Measurements from ENCODE around the gene POC1A. TPM values are rescaled to one million over a fixed set of nuclear protein-coding genes. Genes with fewer than 3 reads are reported as not detected.

POC1A gene
- total and polyA plus RNA-seq, 2 of the 4 experiments (the other 2 are of a cell fraction): 10.6 to 11.5 TPM

DNA sequence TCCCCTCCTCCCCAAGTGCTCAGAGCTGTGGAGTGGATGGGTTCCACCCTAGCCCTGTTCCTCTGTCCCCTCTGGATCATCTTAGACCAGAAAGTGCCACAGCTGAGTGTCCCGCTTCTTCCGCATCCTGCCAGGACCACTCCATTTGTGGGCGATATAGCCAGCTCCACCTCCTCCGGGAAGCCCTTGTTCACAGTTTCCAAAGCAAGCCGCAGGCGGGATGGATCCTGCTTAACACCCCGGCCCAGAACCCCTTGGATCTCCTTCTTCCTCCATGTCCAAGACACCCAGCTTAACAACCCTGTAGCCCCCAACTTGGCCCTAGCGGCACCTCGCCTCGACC lies 43.2 kb upstream of the POC1A start:
- Histone ChIP-seq H4K20me1 (ENCODE audit: insufficient read depth, low read length) (peaks cover 10% of the 10 kb centered on the region), H3K9ac (ENCODE audit: low read depth, low read length) (peak overlapping the region; percentile 37), H3K4me1 (ENCODE audit: control insufficient read depth, insufficient read depth, low read length) (peaks cover 38% of the 10 kb centered on the region), H2AK9ac (replicated peaks; ENCODE audit: low read depth, low read length, poor library complexity) (peak overlapping the region; percentile 96), H3K27me3 (ENCODE audit: control insufficient read depth, insufficient read depth, low read length) (no peaks in the 10 kb centered on the region), H3K56ac (ENCODE audit: extremely low read depth, insufficient read depth, low read length) (peak overlapping the region; percentile 0; the same call in 1 of the 2 replicates), H2BK15ac (ENCODE audit: low read depth, low read length) (peak overlapping the region; percentile 29; the same call in 2 of the 3 replicates), H4K91ac (ENCODE audit: insufficient read depth, low read depth, low read length) (peak overlapping the region; percentile 96), H3K18ac (ENCODE audit: low read depth, low read length) (peak overlapping the region; percentile 73), H3K36me3 (ENCODE audit: control insufficient read depth, insufficient read depth, low read length) (peaks cover 11% of the 10 kb centered on the region), H4K8ac (ENCODE audit: low read depth in 2 of 2, low read length in 2 of 2) (peak overlapping the region; percentile 84 to 96), H3K14ac (replicated peaks; ENCODE audit: low read depth, low read length) (peak overlapping the region; percentile 95), H3K9me3 (ENCODE audit: control insufficient read depth, insufficient read depth, low read length) (no peaks in the 10 kb centered on the region), H3K9me1 (ENCODE audit: insufficient read depth, low read length) (peaks cover 32% of the 10 kb centered on the region), H3K4ac (ENCODE audit: low read depth, low read length) (peak overlapping the region; percentile 98), H3K27ac (ENCODE audit: insufficient read depth, low read length) (peak overlapping the region; percentile 65), H3K4me3 (ENCODE audit: insufficient read depth, low read depth, low read length) (peak overlapping the region; percentile 22), H2BK120ac (ENCODE audit: low read depth, low read length) (peak overlapping the region; percentile 85), H3K4me2 (ENCODE audit: low read depth, low read length) (peak overlapping the region; percentile 81), H2BK20ac (ENCODE audit: low read depth, low read length) (peak overlapping the region; percentile 81), H2AK5ac (ENCODE audit: low read depth, low read length) (peak overlapping the region; percentile 93), H2BK5ac (ENCODE audit: low read depth, low read length, poor library complexity, severe bottlenecking) (peak overlapping the region; percentile 70), H3K23ac (ENCODE audit: low read depth, low read length) (peak overlapping the region; percentile 78; the same call in 1 of the 2 replicates), H3K79me1 (ENCODE audit: low read depth in 1 of 2, low read length in 2 of 2) (peaks cover 16 to 49% of the 10 kb centered on the region in 2 experiments), H2AFZ (replicated peaks; ENCODE audit: low read length, poor library complexity) (peak overlapping the region; percentile 97), H4K5ac (ENCODE audit: low read depth, low read length) (peak overlapping the region; percentile 94)
- no CpG with 5 or more reads among the region's 10 CpGs for whole genome bisulfite sequencing, 2 experiments (ENCODE audit: extremely low coverage in 2 of 2, insufficient read length in 1 of 2)
- in situ Hi-C loops (cut with MboI; ENCODE audit: low sequenced_read_pairs) (no loop called here), intact Hi-C loops (cut with micrococcal nuclease) (loop anchor here (2.0 to 5.0 kb wide), 3 partner anchors 45 to 255 kb away; partner anchors contain the start of genes PARP3, POC1A and RPL29), dilution Hi-C loops (cut with HindIII; ENCODE audit: low sequenced_read_pairs, unreplicated experiment) (no loop called here)
- no peak for TF ChIP-seq MXI1 (IDR thresholded peaks at IDR 0.05; ENCODE audit: borderline replicate concordance, low read depth, low read length)
- no peak for TF ChIP-seq CHD1 (IDR thresholded peaks at IDR 0.05; ENCODE audit: low read depth, low read length)
- TF ChIP-seq, protein P1, sequence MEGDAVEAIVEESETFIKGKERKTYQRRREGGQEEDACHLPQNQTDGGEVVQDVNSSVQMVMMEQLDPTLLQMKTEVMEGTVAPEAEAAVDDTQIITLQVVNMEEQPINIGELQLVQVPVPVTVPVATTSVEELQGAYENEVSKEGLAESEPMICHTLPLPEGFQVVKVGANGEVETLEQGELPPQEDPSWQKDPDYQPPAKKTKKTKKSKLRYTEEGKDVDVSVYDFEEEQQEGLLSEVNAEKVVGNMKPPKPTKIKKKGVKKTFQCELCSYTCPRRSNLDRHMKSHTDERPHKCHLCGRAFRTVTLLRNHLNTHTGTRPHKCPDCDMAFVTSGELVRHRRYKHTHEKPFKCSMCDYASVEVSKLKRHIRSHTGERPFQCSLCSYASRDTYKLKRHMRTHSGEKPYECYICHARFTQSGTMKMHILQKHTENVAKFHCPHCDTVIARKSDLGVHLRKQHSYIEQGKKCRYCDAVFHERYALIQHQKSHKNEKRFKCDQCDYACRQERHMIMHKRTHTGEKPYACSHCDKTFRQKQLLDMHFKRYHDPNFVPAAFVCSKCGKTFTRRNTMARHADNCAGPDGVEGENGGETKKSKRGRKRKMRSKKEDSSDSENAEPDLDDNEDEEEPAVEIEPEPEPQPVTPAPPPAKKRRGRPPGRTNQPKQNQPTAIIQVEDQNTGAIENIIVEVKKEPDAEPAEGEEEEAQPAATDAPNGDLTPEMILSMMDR (conservative IDR thresholded peaks at IDR 0.05; ENCODE audit: low read depth, low read length): no peak
- no TSS peak for BruUV-seq (replicated peaks)
- no peak for DNase-seq
- ChIA-PET POLR2A (ENCODE audit: unreplicated experiment) (interaction anchor here (0.6 kb wide), 1 partner anchor 1915 kb away, joined by 3 read pairs; no protein-coding TSS in a partner anchor), CTCF (no interaction called here)
- no peak for ATAC-seq (ENCODE audit: low read depth)

Data from IMR-90 (cell line).